HepG2 (cell line): ENCODE measurements around the gene NAGS. TPM values are rescaled to one million over a fixed set of nuclear protein-coding genes. Genes with fewer than 3 reads are reported as not detected.

Experiments
- ATAC-seq: fragments of 200-7000 bp; cut with Tn5 transposase; 3 replicates; pipeline ENCODE4 v1.9.1; 2020; ENCODE audit warnings: mild to moderate bottlenecking, moderate library complexity
- BruUV-seq: library from RNA; stranded (reverse); fragments of 400-500 nt; replicated peaks from 2 replicates; lab custom pipeline; 2021; lab: Mats Ljungman, UMichigan
- CTCF ChIA-PET: fragments of 300-600 bp; formaldehyde crosslinking; extraction: SDS; loops from one replicate; lab custom pipeline; 2021; ENCODE audit warnings: low total read pairs, inconsistent platforms, low intra/inter-chr PET ratio; lab: Yijun Ruan, JAX
- POLR2A ChIA-PET: fragments of 350-600 bp; sonication (Branson Sonifier 250); formaldehyde crosslinking; loops from one replicate; lab custom pipeline; 2020; ENCODE audit warnings: antibody characterized with exemption, inconsistent platforms; lab: Yijun Ruan, JAX
- DNase-seq: peaks from one replicate; pipeline ENCODE4 v3.0.0-alpha.2; 2015; ENCODE audit warnings: low spot score
- FAIRE-seq: peaks from 3 replicates; lab custom pipeline; 2011; peaks lifted over from hg19 to GRCh38; lab: Jason Lieb, UNC
- H2AFZ ChIP-seq: one replicate; pipeline ENCODE4 v1.6.1; 2011; ENCODE audit warnings: low read length, inconsistent platforms
- H3K27ac ChIP-seq: fragments of 300-600 bp; 3 replicates; pipeline ENCODE4 v1.8.0; 2011; ENCODE audit warnings: mixed run types, mild to moderate bottlenecking, mixed read lengths, low read length, inconsistent platforms; ENCODE audit not compliant: insufficient read depth; ENCODE audit errors: extremely low read length
- H3K27me3 ChIP-seq, 2 experiments: fragments of 200-600 bp in 1 of 2; 2 replicates in 1 of 2; 3 replicates in 1 of 2; pipeline versions ENCODE4 v1.6.0 to v1.8.0; 2011; ENCODE audit warnings: low read length in 2 of 2, mild to moderate bottlenecking in 2 of 2, moderate library complexity in 2 of 2, inconsistent platforms in 1 of 2; ENCODE audit not compliant: insufficient read depth in 2 of 2, control insufficient read depth in 1 of 2
- H3K36me3 ChIP-seq, 2 experiments: fragments of 200-600 bp in 1 of 2; replicated peaks in 1 of 2; 2 replicates in 1 of 2; 3 replicates in 1 of 2; pipeline versions ENCODE4 v1.5.1 to v1.8.0; 2011; ENCODE audit warnings: low read length in 2 of 2, inconsistent platforms in 1 of 2; ENCODE audit not compliant: insufficient read depth in 2 of 2, control insufficient read depth in 1 of 2
- H3K4me1 ChIP-seq: 2 replicates; pipeline ENCODE4 v1.5.1; 2012; ENCODE audit warnings: low read length, inconsistent platforms; ENCODE audit not compliant: insufficient read depth
- H3K4me2 ChIP-seq: 2 replicates; pipeline ENCODE4 v1.6.0; 2011; ENCODE audit warnings: low read depth, low read length, inconsistent platforms
- H3K4me3 ChIP-seq, 3 experiments: fragments of 200-600 bp in 1 of 3; sonication (generic), shearing (Covaris generic) in 1 of 3; replicated peaks in 1 of 3; 2 replicates each; pipeline ENCODE4 v1.5.1; 2011 to 2016; ENCODE audit warnings: low read length in 3 of 3, inconsistent platforms in 2 of 3, low read depth in 2 of 3, mild to moderate bottlenecking in 2 of 3, control low read depth in 1 of 3, mixed read lengths in 1 of 3; ENCODE audit not compliant: insufficient read depth in 1 of 3
- H3K79me2 ChIP-seq: one replicate; pipeline ENCODE4 v1.6.1; 2011; ENCODE audit warnings: low read length, inconsistent platforms; ENCODE audit not compliant: insufficient read depth
- H3K9ac ChIP-seq: 2 replicates; pipeline ENCODE4 v1.6.0; 2011; ENCODE audit warnings: mild to moderate bottlenecking, low read depth, low read length, inconsistent platforms; ENCODE audit not compliant: insufficient read depth
- H3K9me3 ChIP-seq: 2 replicates; pipeline ENCODE4 v1.5.1; 2012; ENCODE audit warnings: mild to moderate bottlenecking, low read length
- H4K20me1 ChIP-seq: 2 replicates; pipeline ENCODE4 v1.6.0; 2011; ENCODE audit warnings: inconsistent platforms, mild to moderate bottlenecking, low read length, moderate library complexity; ENCODE audit not compliant: insufficient read depth
- AGO2 ChIP-seq: fragments of 200-400 bp; formaldehyde crosslinking; optimal IDR thresholded peaks from 2 replicates; pipeline ENCODE3; 2017; ENCODE audit warnings: mild to moderate bottlenecking, low read depth, low read length, moderate library complexity
- BRD4 ChIP-seq: sonication (generic); formaldehyde crosslinking; IDR thresholded peaks from 2 replicates; pipeline ENCODE4 v1.4.0; 2020; ENCODE audit warnings: missing genetic modification reagents
- CEBPG ChIP-seq: IDR thresholded peaks from 2 replicates; pipeline ENCODE4 v1.6.1; 2016
- FOXA3 ChIP-seq: IDR thresholded peaks from 2 replicates; pipeline ENCODE4 v1.6.1; 2016; ENCODE audit warnings: missing genetic modification reagents, missing compliant biosample characterization
- GZF1 ChIP-seq: sonication (generic); formaldehyde crosslinking; IDR thresholded peaks from 2 replicates; pipeline ENCODE4 v1.5.1; 2020; ENCODE audit warnings: mild to moderate bottlenecking, missing genetic modification reagents
- HHEX ChIP-seq: IDR thresholded peaks from 2 replicates; pipeline ENCODE4 v1.6.1; 2016; ENCODE audit warnings: control low read depth
- HNF4G ChIP-seq, 2 experiments: sonication (generic) in 1 of 2; formaldehyde crosslinking in 1 of 2; IDR thresholded peaks; 2 replicates each; pipeline versions ENCODE4 v1.4.0 to v1.6.1; 2011 to 2020; ENCODE audit warnings: borderline replicate concordance in 2 of 2, low read depth in 2 of 2, mild to moderate bottlenecking in 2 of 2, low read length in 1 of 2, missing genetic modification reagents in 1 of 2, moderate library complexity in 1 of 2
- KAT8 ChIP-seq: IDR thresholded peaks from 2 replicates; pipeline ENCODE4 v1.6.1; 2016; ENCODE audit warnings: missing genetic modification reagents, missing compliant biosample characterization
- KDM3A ChIP-seq: IDR thresholded peaks from 2 replicates; pipeline ENCODE4 v1.6.1; 2018; ENCODE audit warnings: low read depth, missing compliant biosample characterization
- MZF1 ChIP-seq: sonication (generic); formaldehyde crosslinking; IDR thresholded peaks from 2 replicates; pipeline ENCODE4 v1.8.1; 2023; ENCODE audit warnings: mild to moderate bottlenecking, missing genetic modification reagents, borderline replicate concordance
- NAIF1 ChIP-seq: sonication (generic); formaldehyde crosslinking; IDR thresholded peaks from 2 replicates; pipeline ENCODE4 v1.5.0; 2020; ENCODE audit warnings: mild to moderate bottlenecking, missing genetic modification reagents, borderline replicate concordance
- NONO ChIP-seq, 2 experiments: fragments of 450-650 bp in 1 of 2; sonication (generic) in 1 of 2; formaldehyde crosslinking in 1 of 2; IDR thresholded peaks in 1 of 2; conservative IDR thresholded peaks in 1 of 2; 2 replicates each; pipeline versions ENCODE4 v1.6.1 to v1.8.0; 2017 to 2022; ENCODE audit warnings: mild to moderate bottlenecking in 1 of 2, missing genetic modification reagents in 1 of 2, moderate library complexity in 1 of 2
- NR0B2 ChIP-seq: sonication (generic); formaldehyde crosslinking; IDR thresholded peaks from 2 replicates; pipeline ENCODE4 v1.4.0; 2020; ENCODE audit warnings: mild to moderate bottlenecking, missing genetic modification reagents
- PAX8 ChIP-seq: sonication (generic); formaldehyde crosslinking; IDR thresholded peaks from 2 replicates; pipeline ENCODE4 v1.8.0; 2022; ENCODE audit warnings: mild to moderate bottlenecking, missing genetic modification reagents, borderline replicate concordance
- SALL1 ChIP-seq: sonication (generic); formaldehyde crosslinking; IDR thresholded peaks from 2 replicates; pipeline ENCODE4 v1.8.0; 2022; ENCODE audit warnings: mild to moderate bottlenecking, missing genetic modification reagents
- SAP130 ChIP-seq: IDR thresholded peaks from 2 replicates; pipeline ENCODE4 v1.6.1; 2016; ENCODE audit warnings: low read depth
- SIX4 ChIP-seq: sonication (generic); formaldehyde crosslinking; IDR thresholded peaks from 2 replicates; pipeline ENCODE4 v1.4.0; 2020; ENCODE audit warnings: missing genetic modification reagents
- SMAD1 ChIP-seq: sonication (generic); formaldehyde crosslinking; IDR thresholded peaks from 2 replicates; pipeline ENCODE4 v1.4.0; 2020; ENCODE audit warnings: missing genetic modification reagents, low read depth, mild to moderate bottlenecking, borderline replicate concordance
- SRSF1 ChIP-seq: fragments of 200-400 bp; formaldehyde crosslinking; optimal IDR thresholded peaks from 2 replicates; pipeline ENCODE3; 2017; ENCODE audit warnings: mild to moderate bottlenecking, low read depth, low read length, moderate library complexity
- ZFP36L1 ChIP-seq: sonication (generic); formaldehyde crosslinking; IDR thresholded peaks from 2 replicates; pipeline ENCODE4 v1.8.0; 2022; ENCODE audit warnings: mild to moderate bottlenecking, missing genetic modification reagents, moderate library complexity
- ZNF350 ChIP-seq: sonication (generic); formaldehyde crosslinking; IDR thresholded peaks from 2 replicates; pipeline ENCODE4 v1.4.0; 2020; ENCODE audit warnings: mild to moderate bottlenecking, low read depth, missing genetic modification reagents, borderline replicate concordance
- ZNF670 ChIP-seq: sonication (generic); formaldehyde crosslinking; IDR thresholded peaks from 2 replicates; pipeline ENCODE4 v1.8.0; 2022; ENCODE audit warnings: mild to moderate bottlenecking, missing genetic modification reagents, borderline replicate concordance
- WGBS: methylation state at CpG from one replicate; pipeline ENCODE4 v1.1.6; 2017; ENCODE audit warnings: low lambda C conversion rate; 5-methylcytosine and 5-hydroxymethylcytosine counted together
- in situ Hi-C: cut with HindIII; loops from 2 replicates; pipeline ENCODE4 v1.10.0; 2017; ENCODE audit warnings: low pct_unique_long_range_greater_than_20kb; ENCODE audit not compliant: extremely low pct_ligation_motif_present
- intact Hi-C: fragments of 100-400 bp; cut with micrococcal nuclease; formaldehyde crosslinking; loops from one replicate; pipeline ENCODE4 v1.10.0; 2022; ENCODE audit not compliant: unreplicated experiment
- polyA plus RNA-seq, 8 experiments: library from polyadenylated mRNA; depleted of rRNA in 3 of 8; stranded (reverse) in 7 of 8; unstranded in 1 of 8; fragments of >200 nt; fragmentation: Illumina TruSeq in 4 of 8; extraction: Trizol in 4 of 8; gene quantifications; 2 replicates each; pipeline versions ENCODE4 v1.2.1 to v1.2.3, GENCODE V29; 2011 to 2016; ENCODE audit warnings: low read depth in 4 of 8, missing spikeins in 1 of 8, mixed read lengths in 1 of 8; ENCODE audit not compliant: insufficient read depth in 1 of 8
- total RNA-seq, 5 experiments: library from RNA; depleted of rRNA; stranded (reverse); fragments of >200 nt; fragmentation: Illumina TruSeq; extraction: Trizol; gene quantifications; 2 replicates each; pipeline ENCODE4 v1.2.3, GENCODE V29; 2016; ENCODE audit warnings: low read depth in 1 of 5
- TF ChIP-seq, protein P1 (sequence below): sonication (generic); formaldehyde crosslinking; conservative IDR thresholded peaks from 2 replicates; pipeline ENCODE4 v1.4.0; 2020; ENCODE audit warnings: mild to moderate bottlenecking, missing genetic modification reagents, moderate library complexity

NAGS gene
- total and polyA plus RNA-seq, 2 of the 13 experiments (the other 11 are each of a cell fraction or from before 2014, with no cell fraction given), result 4.3 to 5.1 TPM

GRCh38 chr17:43970366-43970765 is 34.1 kb upstream of the NAGS start:
- peaks cover 58% of the 10 kb centered on the region for H3K4me1 ChIP-seq
- peak overlapping the region; percentile 36; the same call in 1 of the 2 replicates for H3K4me2 ChIP-seq
- H3K27me3 ChIP-seq, result peaks cover 4 to 37% of the 10 kb centered on the region in 2 experiments; a peak in 3 of 5 replicates
- ChIA-PET POLR2A (no interaction called here), CTCF (no interaction called here)
- no peak for FAIRE-seq
- no peak overlapping the region for H3K9ac ChIP-seq
- H3K27ac ChIP-seq, result no peak overlapping the region
- no peak overlapping the region for H2AFZ ChIP-seq
- in situ Hi-C loops (no loop called here), intact Hi-C loops (no loop called here)
- no peaks in the 10 kb centered on the region for H4K20me1 ChIP-seq
- no peak overlapping the region; a peak in 1 of 6 replicates for H3K4me3 ChIP-seq
- ATAC-seq, result peak; percentile 71
- H3K79me2 ChIP-seq, result no peaks in the 10 kb centered on the region
- BruUV-seq, result no TSS peak
- H3K9me3 ChIP-seq, result no peaks in the 10 kb centered on the region
- 1% methylated on average over 4 of the region's 4 CpGs for whole genome bisulfite sequencing
- peak; percentile 29 for DNase-seq
- no peaks in the 10 kb centered on the region for H3K36me3 ChIP-seq
- TF ChIP-seq ZNF350 (CRISPR knock-in tag), result no peak
- 0 out of 2 replicates have a peak, but pooled peaks have one; percentile 13 for TF ChIP-seq HHEX (CRISPR knock-in tag)
- no peak for TF ChIP-seq NONO (IDR thresholded peaks at IDR 0.05)
- no peak for TF ChIP-seq NONO (CRISPR knock-in tag; conservative IDR thresholded peaks at IDR 0.05)
- TF ChIP-seq FOXA3 (CRISPR knock-in tag), result 0 out of 2 replicates have a peak, but pooled peaks have one; percentile 15
- TF ChIP-seq ZNF670 (CRISPR knock-in tag), result no peak
- TF ChIP-seq CEBPG, result peak; percentile 37; the same call in 1 of the 2 replicates
- no peak for TF ChIP-seq SRSF1
- no peak for TF ChIP-seq ZFP36L1 (CRISPR knock-in tag)
- no peak for TF ChIP-seq SIX4 (CRISPR knock-in tag)
- no peak for TF ChIP-seq NR0B2 (CRISPR knock-in tag)
- no peak for TF ChIP-seq KDM3A (CRISPR knock-in tag)
- TF ChIP-seq SAP130 (CRISPR knock-in tag), result peak; percentile 30; the same call in 1 of the 2 replicates
- no peak for TF ChIP-seq AGO2
- peak; percentile 39; the same call in 1 of the 2 replicates for TF ChIP-seq SALL1 (CRISPR knock-in tag)
- no peak for TF ChIP-seq MZF1 (CRISPR knock-in tag)
- TF ChIP-seq SMAD1 (CRISPR knock-in tag), result no peak
- TF ChIP-seq PAX8 (CRISPR knock-in tag), result no peak
- TF ChIP-seq HNF4G (IDR thresholded peaks at IDR 0.05; ENCODE audit: borderline replicate concordance, low read depth, low read length), result 0 out of 2 replicates have a peak, but pooled peaks have one; percentile 24
- 0 out of 2 replicates have a peak, but pooled peaks have one; percentile 45 for TF ChIP-seq HNF4G (CRISPR knock-in tag; IDR thresholded peaks at IDR 0.05; ENCODE audit: borderline replicate concordance, low read depth)
- TF ChIP-seq BRD4 (CRISPR knock-in tag), result no peak
- no peak for TF ChIP-seq NAIF1 (CRISPR knock-in tag)
- no peak for TF ChIP-seq GZF1 (CRISPR knock-in tag)
- 0 out of 2 replicates have a peak, but pooled peaks have one; percentile 20 for TF ChIP-seq KAT8 (CRISPR knock-in tag)
- TF ChIP-seq, protein P1, sequence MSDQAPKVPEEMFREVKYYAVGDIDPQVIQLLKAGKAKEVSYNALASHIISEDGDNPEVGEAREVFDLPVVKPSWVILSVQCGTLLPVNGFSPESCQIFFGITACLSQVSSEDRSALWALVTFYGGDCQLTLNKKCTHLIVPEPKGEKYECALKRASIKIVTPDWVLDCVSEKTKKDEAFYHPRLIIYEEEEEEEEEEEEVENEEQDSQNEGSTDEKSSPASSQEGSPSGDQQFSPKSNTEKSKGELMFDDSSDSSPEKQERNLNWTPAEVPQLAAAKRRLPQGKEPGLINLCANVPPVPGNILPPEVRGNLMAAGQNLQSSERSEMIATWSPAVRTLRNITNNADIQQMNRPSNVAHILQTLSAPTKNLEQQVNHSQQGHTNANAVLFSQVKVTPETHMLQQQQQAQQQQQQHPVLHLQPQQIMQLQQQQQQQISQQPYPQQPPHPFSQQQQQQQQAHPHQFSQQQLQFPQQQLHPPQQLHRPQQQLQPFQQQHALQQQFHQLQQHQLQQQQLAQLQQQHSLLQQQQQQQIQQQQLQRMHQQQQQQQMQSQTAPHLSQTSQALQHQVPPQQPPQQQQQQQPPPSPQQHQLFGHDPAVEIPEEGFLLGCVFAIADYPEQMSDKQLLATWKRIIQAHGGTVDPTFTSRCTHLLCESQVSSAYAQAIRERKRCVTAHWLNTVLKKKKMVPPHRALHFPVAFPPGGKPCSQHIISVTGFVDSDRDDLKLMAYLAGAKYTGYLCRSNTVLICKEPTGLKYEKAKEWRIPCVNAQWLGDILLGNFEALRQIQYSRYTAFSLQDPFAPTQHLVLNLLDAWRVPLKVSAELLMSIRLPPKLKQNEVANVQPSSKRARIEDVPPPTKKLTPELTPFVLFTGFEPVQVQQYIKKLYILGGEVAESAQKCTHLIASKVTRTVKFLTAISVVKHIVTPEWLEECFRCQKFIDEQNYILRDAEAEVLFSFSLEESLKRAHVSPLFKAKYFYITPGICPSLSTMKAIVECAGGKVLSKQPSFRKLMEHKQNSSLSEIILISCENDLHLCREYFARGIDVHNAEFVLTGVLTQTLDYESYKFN (CRISPR knock-in tag), result peak; percentile 86
